GM12878 (cell line): ENCODE results near the gene TLDC2. TPM values are rescaled to one million over a fixed set of nuclear protein-coding genes. Genes with fewer than 3 reads are reported as not detected.
A peak's percentile ranks its signal among the peaks of the same experiment; 100 is the strongest.

Experiments
- ATAC-seq: fragments of 200-7000 bp; cut with Tn5 transposase; 3 replicates; pipeline ENCODE4 v1.9.1; 2020; ENCODE audit warnings: mild to moderate bottlenecking, moderate library complexity
- BruUV-seq: library from RNA; stranded (reverse); fragments of 400-500 nt; replicated peaks from 2 replicates; lab custom pipeline; 2021; lab: Mats Ljungman, UMichigan
- CTCF ChIA-PET: fragments of 300-600 bp; sonication (Branson Sonifier 250); formaldehyde crosslinking; extraction: SDS; loops from one replicate; lab custom pipeline; 2021; ENCODE audit warnings: inconsistent platforms; lab: Yijun Ruan, JAX
- POLR2A ChIA-PET: fragments of 350-600 bp; formaldehyde crosslinking; extraction: SDS; loops from one replicate; lab custom pipeline; 2021; ENCODE audit warnings: inconsistent platforms; lab: Charles Lee
- RAD21 ChIA-PET: fragments of 300-600 bp; sonication (Branson Sonifier 250); formaldehyde crosslinking; loops from one replicate; lab custom pipeline; 2023; ENCODE audit warnings: antibody characterized with exemption; ENCODE audit not compliant: unreplicated experiment; lab: Charles Lee
- SMC1A ChIA-PET: fragments of 300-600 bp; sonication (Branson Sonifier 250); formaldehyde crosslinking; loops from one replicate; lab custom pipeline; 2023; ENCODE audit not compliant: unreplicated experiment, uncharacterized antibody; lab: Charles Lee
- DNase-seq: peaks from one replicate; pipeline ENCODE4 v3.0.0-alpha.2; 2011; ENCODE audit warnings: low read depth, low spot score
- FAIRE-seq: peaks from 3 replicates; lab custom pipeline; 2011; peaks lifted over from hg19 to GRCh38; lab: Jason Lieb, UNC
- H2AFZ ChIP-seq: 2 replicates; pipeline ENCODE4 v1.6.0; 2011; ENCODE audit warnings: low read depth, low read length, control low read depth; ENCODE audit not compliant: control insufficient read depth
- H3K27ac ChIP-seq: 2 replicates; pipeline ENCODE4 v1.5.1; 2011; ENCODE audit warnings: control low read depth; ENCODE audit not compliant: control insufficient read depth, insufficient read depth
- H3K27me3 ChIP-seq, 2 experiments: replicated peaks in 1 of 2; 2 replicates each; pipeline versions ENCODE4 v1.6.0 to v1.6.1; 2011; ENCODE audit warnings: low read length in 1 of 2; ENCODE audit not compliant: control insufficient read depth in 2 of 2, insufficient read depth in 2 of 2
- H3K36me3 ChIP-seq, 2 experiments: 2 replicates each; pipeline ENCODE4 v1.5.1; 2011; ENCODE audit warnings: low read length in 1 of 2; ENCODE audit not compliant: control insufficient read depth in 2 of 2, insufficient read depth in 2 of 2
- H3K4me1 ChIP-seq: 2 replicates; pipeline ENCODE4 v1.6.1; 2011; ENCODE audit warnings: mild to moderate bottlenecking, low read length, moderate library complexity, mixed read lengths; ENCODE audit not compliant: control insufficient read depth, insufficient read depth
- H3K4me2 ChIP-seq: 2 replicates; pipeline ENCODE4 v1.6.0; 2011; ENCODE audit warnings: control low read depth; ENCODE audit not compliant: control insufficient read depth, insufficient read depth
- H3K4me3 ChIP-seq: fragments of 200-600 bp; sonication (generic); 2 replicates; pipeline ENCODE4 v1.5.1; 2016
- H3K79me2 ChIP-seq: 2 replicates; pipeline ENCODE4 v1.6.0; 2011; ENCODE audit warnings: low read length; ENCODE audit not compliant: control insufficient read depth, insufficient read depth
- H3K9ac ChIP-seq: 2 replicates; pipeline ENCODE4 v1.8.0; 2011; ENCODE audit warnings: low read length, control low read depth, mixed read lengths; ENCODE audit not compliant: control insufficient read depth, insufficient read depth
- H3K9me3 ChIP-seq: replicated peaks from 3 replicates; pipeline ENCODE4 v1.5.1; 2011; ENCODE audit warnings: mild to moderate bottlenecking, low read length; ENCODE audit not compliant: control insufficient read depth, insufficient read depth
- H4K20me1 ChIP-seq: 2 replicates; pipeline ENCODE4 v1.6.0; 2011; ENCODE audit not compliant: control insufficient read depth, insufficient read depth
- ATF3 ChIP-seq: IDR thresholded peaks from 2 replicates; pipeline ENCODE4 v1.6.1; 2011; ENCODE audit warnings: low read depth, mild to moderate bottlenecking, low read length, moderate library complexity, borderline replicate concordance; ENCODE audit errors: extremely low read depth
- BCL11A ChIP-seq: IDR thresholded peaks from 2 replicates; pipeline ENCODE4 v1.6.1; 2011; ENCODE audit warnings: low read depth, low read length
- CHD1 ChIP-seq: IDR thresholded peaks from 2 replicates; pipeline ENCODE4 v1.6.1; 2012; ENCODE audit warnings: low read depth, low read length, improper control_type of control experiment
- CHD4 ChIP-seq: fragments of 200-600 bp; sonication (generic); IDR thresholded peaks from 2 replicates; pipeline ENCODE4 v1.6.1; 2016; ENCODE audit warnings: mild to moderate bottlenecking
- MYB ChIP-seq: fragments of 150-350 bp; IDR thresholded peaks from 2 replicates; pipeline ENCODE4 v1.6.1; 2014; ENCODE audit warnings: mild to moderate bottlenecking, low read depth, low read length, borderline replicate concordance
- NFXL1 ChIP-seq: fragments of 450-650 bp; IDR thresholded peaks from 2 replicates; pipeline ENCODE4 v1.6.1; 2017; ENCODE audit warnings: antibody characterized with exemption, mild to moderate bottlenecking, borderline replicate concordance
- PBX3 ChIP-seq: IDR thresholded peaks from 2 replicates; pipeline ENCODE4 v1.6.1; 2011; ENCODE audit warnings: mild to moderate bottlenecking, low read depth, low read length, moderate library complexity; ENCODE audit not compliant: insufficient replicate concordance
- RAD21 ChIP-seq: IDR thresholded peaks from 2 replicates; pipeline ENCODE4 v1.6.1; 2011; ENCODE audit warnings: mild to moderate bottlenecking, low read depth, low read length, moderate library complexity; ENCODE audit not compliant: insufficient read depth
- RUNX3 ChIP-seq: IDR thresholded peaks from 2 replicates; pipeline ENCODE4 v1.6.1; 2012; ENCODE audit warnings: low read length, inconsistent platforms
- SMARCA5 ChIP-seq: fragments of 450-650 bp; IDR thresholded peaks from 2 replicates; pipeline ENCODE4 v1.6.1; 2017; ENCODE audit warnings: mild to moderate bottlenecking
- SPI1 ChIP-seq: IDR thresholded peaks from 2 replicates; pipeline ENCODE4 v1.6.1; 2011; ENCODE audit warnings: low read depth, mild to moderate bottlenecking, low read length, moderate library complexity, borderline replicate concordance; ENCODE audit not compliant: insufficient read depth
- TCF12 ChIP-seq: IDR thresholded peaks from 2 replicates; pipeline ENCODE4 v1.6.1; 2011; ENCODE audit warnings: low read depth, mild to moderate bottlenecking, low read length
- ZBED1 ChIP-seq: IDR thresholded peaks from 2 replicates; pipeline ENCODE4 v1.6.1; 2016; ENCODE audit warnings: borderline replicate concordance
- WGBS: methylation state at CpG from one replicate; pipeline ENCODE4 v1.1.6; 2016; ENCODE audit warnings: low lambda C conversion rate; ENCODE audit not compliant: insufficient replicate concordance, insufficient coverage; ENCODE audit errors: missing lambda C conversion rate; 5-methylcytosine and 5-hydroxymethylcytosine counted together
- in situ Hi-C: fragments of 300-500 bp; cut with MboI; formaldehyde crosslinking; loops from 9 replicates; pipeline ENCODE4 v1.14.3; 2018; ENCODE audit warnings: mixed read lengths
- intact Hi-C: fragments of 100-400 bp; cut with micrococcal nuclease; formaldehyde crosslinking; loops from one replicate; pipeline ENCODE4 v1.14.2; 2022; ENCODE audit not compliant: unreplicated experiment
- polyA plus RNA-seq, 11 experiments: library from polyadenylated mRNA; depleted of rRNA in 4 of 11; unstranded in 6 of 11; stranded (reverse) in 5 of 11; fragments of >200 nt; fragmentation: Nextera tagmentation in 4 of 11; fragmentation: Illumina TruSeq in 1 of 11; extraction: Ambion mirVana in 4 of 11; extraction: Trizol in 1 of 11; gene quantifications; 1 replicate in 1 of 11; 2 replicates in 10 of 11; pipeline versions ENCODE4 v1.2.1 to v1.2.3, GENCODE V29; 2011 to 2016; ENCODE audit warnings: inconsistent platforms in 2 of 11, missing spikeins in 2 of 11, low read depth in 1 of 11
- total RNA-seq, 4 experiments: library from RNA; depleted of rRNA in 3 of 4; stranded (reverse); fragments of >200 nt in 3 of 4; fragmentation: Illumina TruSeq in 1 of 4; extraction: Trizol in 1 of 4; gene quantifications; 2 replicates each; pipeline versions ENCODE4 v1.2.1 to v1.2.3, GENCODE V29; 2013 to 2021
- TF ChIP-seq, protein P1 (sequence below): IDR thresholded peaks from 2 replicates; pipeline ENCODE4 v1.6.1; 2011; ENCODE audit warnings: low read depth, low read length, improper control_type of control experiment, borderline replicate concordance
- TF ChIP-seq, protein P2 (sequence below): IDR thresholded peaks from 2 replicates; pipeline ENCODE4 v1.6.1; 2011; ENCODE audit warnings: borderline replicate concordance, low read depth, mild to moderate bottlenecking, moderate library complexity, low read length; ENCODE audit not compliant: insufficient read depth, poor library complexity, severe bottlenecking
- TF ChIP-seq, protein P3 (sequence below): fragments of 450-650 bp; IDR thresholded peaks from 2 replicates; pipeline ENCODE4 v1.6.1; 2017; ENCODE audit warnings: mild to moderate bottlenecking, moderate library complexity

TLDC2 gene
- total and polyA plus RNA-seq, 10 of the 15 experiments (the other 5 are each of a cell fraction or from before 2014, with no cell fraction given): 0.05 to 0.41 (median 0.21) TPM

- TF ChIP-seq MYB (no peak), SMARCA5 (no peak), BCL11A (no peak), CHD4 (no peak), TCF12 (0 out of 2 replicates have a peak, but pooled peaks have one; percentile 44), PBX3 (peak; percentile 61)
- TF ChIP-seq, protein P1, sequence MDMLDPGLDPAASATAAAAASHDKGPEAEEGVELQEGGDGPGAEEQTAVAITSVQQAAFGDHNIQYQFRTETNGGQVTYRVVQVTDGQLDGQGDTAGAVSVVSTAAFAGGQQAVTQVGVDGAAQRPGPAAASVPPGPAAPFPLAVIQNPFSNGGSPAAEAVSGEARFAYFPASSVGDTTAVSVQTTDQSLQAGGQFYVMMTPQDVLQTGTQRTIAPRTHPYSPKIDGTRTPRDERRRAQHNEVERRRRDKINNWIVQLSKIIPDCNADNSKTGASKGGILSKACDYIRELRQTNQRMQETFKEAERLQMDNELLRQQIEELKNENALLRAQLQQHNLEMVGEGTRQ: no peak
Measured at GRCh38 chr20:36908603-36909002, 32.7 kb downstream of the TLDC2 start (continued).

GRCh38 chr20:36916199-36916598 is 40.3 kb downstream of the TLDC2 start:
- Histone ChIP-seq H4K20me1 (no peaks in the 10 kb centered on the region), H3K27me3 (no peaks in the 10 kb centered on the region), H3K36me3 (peaks cover 4 to 8% of the 10 kb centered on the region in 2 experiments; a peak in 2 of 4 replicates), H3K4me1 (no peaks in the 10 kb centered on the region), H3K4me3 (no peak overlapping the region), H3K9ac (no peak overlapping the region), H3K79me2 (no peaks in the 10 kb centered on the region), H2AFZ (no peak overlapping the region), H3K9me3 (no peaks in the 10 kb centered on the region), H3K27ac (no peak overlapping the region), H3K4me2 (no peak overlapping the region)
- TSS peak; percentile 52 for BruUV-seq
- RAD21 ChIA-PET: no interaction called here
- SMC1A ChIA-PET: no interaction called here
- 94% methylated on average over 2 of the region's 2 CpGs for WGBS
- CTCF ChIA-PET: no interaction called here
- POLR2A ChIA-PET: interaction anchor here (0.5 kb wide), 1 partner anchor 81 kb away, joined by 3 read pairs; no protein-coding TSS in a partner anchor
- ATAC-seq: no peak
- no peak for FAIRE-seq
- intact Hi-C loops: no loop called here
- in situ Hi-C loops: no loop called here
- DNase-seq: no peak
- TF ChIP-seq RAD21 (no peak), RUNX3 (no peak), ATF3 (no peak), CHD1 (no peak), SPI1 (no peak), ZBED1 (no peak), NFXL1 (no peak)
- TF ChIP-seq, protein P2, sequence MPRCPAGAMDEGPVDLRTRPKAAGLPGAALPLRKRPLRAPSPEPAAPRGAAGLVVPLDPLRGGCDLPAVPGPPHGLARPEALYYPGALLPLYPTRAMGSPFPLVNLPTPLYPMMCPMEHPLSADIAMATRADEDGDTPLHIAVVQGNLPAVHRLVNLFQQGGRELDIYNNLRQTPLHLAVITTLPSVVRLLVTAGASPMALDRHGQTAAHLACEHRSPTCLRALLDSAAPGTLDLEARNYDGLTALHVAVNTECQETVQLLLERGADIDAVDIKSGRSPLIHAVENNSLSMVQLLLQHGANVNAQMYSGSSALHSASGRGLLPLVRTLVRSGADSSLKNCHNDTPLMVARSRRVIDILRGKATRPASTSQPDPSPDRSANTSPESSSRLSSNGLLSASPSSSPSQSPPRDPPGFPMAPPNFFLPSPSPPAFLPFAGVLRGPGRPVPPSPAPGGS: no peak
- TF ChIP-seq, protein P3, sequence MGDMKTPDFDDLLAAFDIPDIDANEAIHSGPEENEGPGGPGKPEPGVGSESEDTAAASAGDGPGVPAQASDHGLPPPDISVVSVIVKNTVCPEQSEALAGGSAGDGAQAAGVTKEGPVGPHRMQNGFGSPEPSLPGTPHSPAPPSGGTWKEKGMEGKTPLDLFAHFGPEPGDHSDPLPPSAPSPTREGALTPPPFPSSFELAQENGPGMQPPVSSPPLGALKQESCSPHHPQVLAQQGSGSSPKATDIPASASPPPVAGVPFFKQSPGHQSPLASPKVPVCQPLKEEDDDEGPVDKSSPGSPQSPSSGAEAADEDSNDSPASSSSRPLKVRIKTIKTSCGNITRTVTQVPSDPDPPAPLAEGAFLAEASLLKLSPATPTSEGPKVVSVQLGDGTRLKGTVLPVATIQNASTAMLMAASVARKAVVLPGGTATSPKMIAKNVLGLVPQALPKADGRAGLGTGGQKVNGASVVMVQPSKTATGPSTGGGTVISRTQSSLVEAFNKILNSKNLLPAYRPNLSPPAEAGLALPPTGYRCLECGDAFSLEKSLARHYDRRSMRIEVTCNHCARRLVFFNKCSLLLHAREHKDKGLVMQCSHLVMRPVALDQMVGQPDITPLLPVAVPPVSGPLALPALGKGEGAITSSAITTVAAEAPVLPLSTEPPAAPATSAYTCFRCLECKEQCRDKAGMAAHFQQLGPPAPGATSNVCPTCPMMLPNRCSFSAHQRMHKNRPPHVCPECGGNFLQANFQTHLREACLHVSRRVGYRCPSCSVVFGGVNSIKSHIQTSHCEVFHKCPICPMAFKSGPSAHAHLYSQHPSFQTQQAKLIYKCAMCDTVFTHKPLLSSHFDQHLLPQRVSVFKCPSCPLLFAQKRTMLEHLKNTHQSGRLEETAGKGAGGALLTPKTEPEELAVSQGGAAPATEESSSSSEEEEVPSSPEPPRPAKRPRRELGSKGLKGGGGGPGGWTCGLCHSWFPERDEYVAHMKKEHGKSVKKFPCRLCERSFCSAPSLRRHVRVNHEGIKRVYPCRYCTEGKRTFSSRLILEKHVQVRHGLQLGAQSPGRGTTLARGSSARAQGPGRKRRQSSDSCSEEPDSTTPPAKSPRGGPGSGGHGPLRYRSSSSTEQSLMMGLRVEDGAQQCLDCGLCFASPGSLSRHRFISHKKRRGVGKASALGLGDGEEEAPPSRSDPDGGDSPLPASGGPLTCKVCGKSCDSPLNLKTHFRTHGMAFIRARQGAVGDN: no peak
